Neural progenitor cell (in vitro differentiated cells): ENCODE data around the gene CATSPERZ. TPM values are rescaled to one million over a fixed set of nuclear protein-coding genes. Genes with fewer than 3 reads are reported as not detected.

Experiments used
- DNase-seq: peaks from one replicate; pipeline ENCODE4 v3.0.0-alpha.2; 2016; ENCODE audit warnings: low spot score
- H2AFZ ChIP-seq: fragments of 200-600 bp; sonication (generic); replicated peaks from 2 replicates; pipeline ENCODE4 v1.6.1; 2016; ENCODE audit warnings: antibody characterized with exemption
- H3F3A ChIP-seq: fragments of 200-600 bp; sonication (generic); 2 replicates; pipeline ENCODE4 v1.6.1; 2016; ENCODE audit warnings: antibody characterized with exemption, low read depth
- H3K27ac ChIP-seq: fragments of 200-600 bp; sonication (generic); 2 replicates; pipeline ENCODE4 v1.5.1; 2016; ENCODE audit warnings: mild to moderate bottlenecking
- H3K27me3 ChIP-seq: fragments of 200-600 bp; sonication (generic); 2 replicates; pipeline ENCODE4 v1.6.1; 2016; ENCODE audit warnings: mild to moderate bottlenecking, moderate library complexity
- H3K36me3 ChIP-seq: fragments of 200-600 bp; sonication (generic); 2 replicates; pipeline ENCODE4 v1.5.1; 2016
- H3K4me1 ChIP-seq: fragments of 200-600 bp; sonication (generic); 2 replicates; pipeline ENCODE4 v1.6.1; 2016; ENCODE audit warnings: mixed run types
- H3K4me2 ChIP-seq: fragments of 200-600 bp; sonication (generic); 2 replicates; pipeline ENCODE4 v1.6.1; 2016
- H3K4me3 ChIP-seq: fragments of 200-600 bp; sonication (generic); 2 replicates; pipeline ENCODE4 v1.5.1; 2016
- H3K79me2 ChIP-seq: fragments of 200-600 bp; sonication (generic); 2 replicates; pipeline ENCODE4 v1.6.1; 2016; ENCODE audit warnings: low read depth
- H3K9ac ChIP-seq: fragments of 200-600 bp; sonication (generic); 2 replicates; pipeline ENCODE4 v1.6.1; 2016
- H3K9me3 ChIP-seq: fragments of 200-600 bp; sonication (generic); 2 replicates; pipeline ENCODE4 v1.5.1; 2016; ENCODE audit warnings: low read depth
- H4K20me1 ChIP-seq: fragments of 200-600 bp; sonication (generic); 2 replicates; pipeline ENCODE4 v1.6.1; 2016; ENCODE audit warnings: low read depth
- H3K27ac Mint-ChIP-seq: 3 replicates; pipeline ENCODE4 v1.8.0; 2021; ENCODE audit warnings: mixed read lengths
- H3K27me3 Mint-ChIP-seq: 2 replicates; pipeline ENCODE4 v1.8.0; 2022; ENCODE audit warnings: low read depth, mild to moderate bottlenecking, inconsistent platforms, moderate library complexity, mixed read lengths; ENCODE audit not compliant: insufficient read depth
- H3K36me3 Mint-ChIP-seq: 3 replicates; pipeline ENCODE4 v1.8.0; 2021; ENCODE audit warnings: mixed read lengths
- H3K4me1 Mint-ChIP-seq: 3 replicates; pipeline ENCODE4 v1.8.0; 2021; ENCODE audit warnings: mixed read lengths
- H3K4me3 Mint-ChIP-seq: 3 replicates; pipeline ENCODE4 v1.8.0; 2021; ENCODE audit warnings: mild to moderate bottlenecking, moderate library complexity, mixed read lengths
- H3K9me3 Mint-ChIP-seq: 3 replicates; pipeline ENCODE4 v1.8.0; 2020; ENCODE audit warnings: mixed read lengths
- EZH2 ChIP-seq: fragments of 200-600 bp; sonication (generic); IDR thresholded peaks from 2 replicates; pipeline ENCODE4 v1.6.1; 2017; ENCODE audit warnings: antibody characterized with exemption, mild to moderate bottlenecking, moderate library complexity
- EZH2phosphoT487 ChIP-seq: fragments of 200-600 bp; sonication (generic); IDR thresholded peaks from 2 replicates; pipeline ENCODE4 v1.6.1; 2017; ENCODE audit warnings: antibody characterized with exemption
- total RNA-seq: library from RNA; depleted of rRNA; stranded (reverse); fragments of >200 nt; gene quantifications from 2 replicates; pipeline ENCODE4 v1.2.3, GENCODE V29; 2015; ENCODE audit warnings: low replicate concordance
- TF ChIP-seq, protein P1 (sequence below): fragments of 200-600 bp; sonication (generic); IDR thresholded peaks from 2 replicates; pipeline ENCODE4 v1.5.1; 2017; ENCODE audit warnings: antibody characterized with exemption, mild to moderate bottlenecking

CATSPERZ gene, protein sequence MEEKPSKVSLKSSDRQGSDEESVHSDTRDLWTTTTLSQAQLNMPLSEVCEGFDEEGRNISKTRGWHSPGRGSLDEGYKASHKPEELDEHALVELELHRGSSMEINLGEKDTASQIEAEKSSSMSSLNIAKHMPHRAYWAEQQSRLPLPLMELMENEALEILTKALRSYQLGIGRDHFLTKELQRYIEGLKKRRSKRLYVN
- 0.22 TPM in 1 of 2 replicates, not detected in the other for total RNA-seq

DNA sequence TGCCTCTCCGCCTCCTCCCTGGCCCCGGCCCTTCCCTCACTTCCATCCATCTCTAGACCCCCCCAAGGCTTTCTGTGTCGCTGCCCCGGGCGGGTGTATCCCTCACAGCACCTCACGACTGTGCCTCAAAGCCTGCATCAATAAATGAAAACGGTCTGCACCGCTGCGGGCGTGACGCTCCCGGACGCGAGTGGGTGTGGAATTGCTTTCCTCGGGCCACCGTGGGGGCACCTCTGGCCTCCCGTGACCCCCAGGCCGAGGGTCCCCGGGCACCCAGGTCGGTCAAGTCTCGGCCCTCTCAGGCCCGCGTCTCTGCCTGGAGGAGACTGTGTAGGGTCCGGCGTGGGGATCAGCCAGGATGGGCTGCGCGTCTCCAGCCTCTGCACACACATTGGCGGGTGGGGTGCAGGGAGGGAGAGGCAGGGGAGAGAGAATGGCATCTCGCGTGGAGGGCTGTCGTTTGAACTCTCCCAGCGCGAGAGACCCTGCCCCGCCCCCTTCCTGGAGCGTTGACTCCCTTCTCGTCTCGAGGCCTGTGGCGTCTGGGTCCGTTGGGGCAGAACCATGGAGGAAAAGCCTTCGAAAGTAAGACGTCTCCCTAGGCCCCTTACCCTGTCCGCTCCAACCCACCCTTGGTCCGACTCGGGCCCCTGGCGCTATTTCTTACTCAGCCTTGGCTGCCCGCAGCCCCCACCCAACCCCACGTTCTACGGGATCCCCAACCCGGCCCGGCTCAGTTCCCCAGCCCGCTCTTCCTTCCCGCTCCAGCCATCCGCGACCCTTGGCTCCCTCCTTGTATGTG, at the start of gene CATSPERZ:
TSS of gene CATSPERZ (plus strand) at position 512 of the 802 bp plus-strand sequence. CDS start at position 565, 53 bp downstream.
- H3K36me3 ChIP-seq: no peaks in the 10 kb centered on the region
- H3K9me3 Mint-ChIP-seq: no peaks in the 10 kb centered on the region
- peaks cover 73% of the 10 kb centered on the region for H3K27me3 Mint-ChIP-seq
- H3K9ac ChIP-seq: no peak within 1 kb of the TSS
- peak within 1 kb of the TSS; percentile 78 for H3K4me2 ChIP-seq
- peaks cover 36% of the 10 kb centered on the region for H3F3A ChIP-seq
- no peak within 1 kb of the TSS for H3K27ac ChIP-seq
- no peaks in the 10 kb centered on the region for H3K79me2 ChIP-seq
- H3K4me1 Mint-ChIP-seq: peaks cover 20% of the 10 kb centered on the region
- H3K27me3 ChIP-seq: peaks cover 92% of the 10 kb centered on the region
- TF ChIP-seq EZH2: peak; percentile 51
- TF ChIP-seq, protein P1, sequence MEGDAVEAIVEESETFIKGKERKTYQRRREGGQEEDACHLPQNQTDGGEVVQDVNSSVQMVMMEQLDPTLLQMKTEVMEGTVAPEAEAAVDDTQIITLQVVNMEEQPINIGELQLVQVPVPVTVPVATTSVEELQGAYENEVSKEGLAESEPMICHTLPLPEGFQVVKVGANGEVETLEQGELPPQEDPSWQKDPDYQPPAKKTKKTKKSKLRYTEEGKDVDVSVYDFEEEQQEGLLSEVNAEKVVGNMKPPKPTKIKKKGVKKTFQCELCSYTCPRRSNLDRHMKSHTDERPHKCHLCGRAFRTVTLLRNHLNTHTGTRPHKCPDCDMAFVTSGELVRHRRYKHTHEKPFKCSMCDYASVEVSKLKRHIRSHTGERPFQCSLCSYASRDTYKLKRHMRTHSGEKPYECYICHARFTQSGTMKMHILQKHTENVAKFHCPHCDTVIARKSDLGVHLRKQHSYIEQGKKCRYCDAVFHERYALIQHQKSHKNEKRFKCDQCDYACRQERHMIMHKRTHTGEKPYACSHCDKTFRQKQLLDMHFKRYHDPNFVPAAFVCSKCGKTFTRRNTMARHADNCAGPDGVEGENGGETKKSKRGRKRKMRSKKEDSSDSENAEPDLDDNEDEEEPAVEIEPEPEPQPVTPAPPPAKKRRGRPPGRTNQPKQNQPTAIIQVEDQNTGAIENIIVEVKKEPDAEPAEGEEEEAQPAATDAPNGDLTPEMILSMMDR: peak; percentile 26
- TF ChIP-seq EZH2phosphoT487: peak; percentile 81
- H3K4me1 ChIP-seq: peaks cover 13% of the 10 kb centered on the region
- no peak within 1 kb of the TSS for H3K27ac Mint-ChIP-seq
- no peak for DNase-seq
- H3K4me3 ChIP-seq: peak within 1 kb of the TSS; percentile 40
- H4K20me1 ChIP-seq: peaks cover 39% of the 10 kb centered on the region
- H2AFZ ChIP-seq: no peak within 1 kb of the TSS
- no peaks in the 10 kb centered on the region for H3K9me3 ChIP-seq
- no peaks in the 10 kb centered on the region for H3K36me3 Mint-ChIP-seq
- peak within 1 kb of the TSS; percentile 81 for H3K4me3 Mint-ChIP-seq

DNA sequence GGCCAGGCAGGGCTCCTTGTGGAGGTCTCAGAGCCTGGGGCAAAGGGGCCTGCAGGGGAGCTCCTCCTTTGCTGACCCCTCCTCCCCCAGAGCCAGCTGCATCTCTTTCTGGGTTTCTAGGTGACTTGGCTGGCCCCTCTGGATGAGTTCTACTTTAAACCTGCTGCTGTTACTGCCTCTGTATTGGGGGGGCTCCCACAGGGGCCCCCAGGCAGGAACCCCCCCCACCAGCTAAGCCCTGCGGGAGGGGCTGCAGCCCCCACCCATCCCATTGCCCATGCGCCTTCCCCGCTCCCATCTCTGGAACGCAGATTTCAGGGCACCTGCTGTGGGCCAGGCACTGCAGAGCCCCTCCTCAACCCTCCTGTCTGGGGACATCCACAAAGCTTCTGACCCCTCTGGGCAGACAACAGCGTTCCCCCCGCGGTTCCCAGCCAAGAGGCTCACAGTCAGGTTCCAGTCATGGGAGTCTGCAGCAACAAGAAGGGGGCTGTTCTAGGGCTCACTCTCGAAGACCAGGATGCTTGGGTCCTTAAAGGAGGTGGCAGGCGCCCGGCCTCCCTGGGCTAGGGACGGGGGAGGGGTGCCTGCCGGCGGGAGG, 49.6 kb upstream of the CATSPERZ start:
- Mint-ChIP-seq H3K4me3 (peak overlapping the region; percentile 89), H3K36me3 (peaks cover 4% of the 10 kb centered on the region), H3K4me1 (peaks cover 45% of the 10 kb centered on the region), H3K27ac (peak overlapping the region; percentile 76), H3K27me3 (peaks cover 15% of the 10 kb centered on the region), H3K9me3 (no peaks in the 10 kb centered on the region)
- peaks cover 49% of the 10 kb centered on the region for H3F3A ChIP-seq
- peaks cover 27% of the 10 kb centered on the region for H4K20me1 ChIP-seq
- H2AFZ ChIP-seq: peak overlapping the region; percentile 81
- peak overlapping the region; percentile 80 for H3K4me3 ChIP-seq
- H3K27ac ChIP-seq: no peak overlapping the region
- H3K79me2 ChIP-seq: peaks cover 20% of the 10 kb centered on the region
- peak overlapping the region; percentile 92 for H3K4me2 ChIP-seq
- peaks cover 6% of the 10 kb centered on the region for H3K27me3 ChIP-seq
- no peaks in the 10 kb centered on the region for H3K36me3 ChIP-seq
- H3K4me1 ChIP-seq: peaks cover 39% of the 10 kb centered on the region
- peak; percentile 64 for DNase-seq
- no peak overlapping the region for H3K9ac ChIP-seq
- no peaks in the 10 kb centered on the region for H3K9me3 ChIP-seq
- TF ChIP-seq EZH2 (no peak), EZH2phosphoT487 (no peak)
- TF ChIP-seq, protein P1: no peak

DNA sequence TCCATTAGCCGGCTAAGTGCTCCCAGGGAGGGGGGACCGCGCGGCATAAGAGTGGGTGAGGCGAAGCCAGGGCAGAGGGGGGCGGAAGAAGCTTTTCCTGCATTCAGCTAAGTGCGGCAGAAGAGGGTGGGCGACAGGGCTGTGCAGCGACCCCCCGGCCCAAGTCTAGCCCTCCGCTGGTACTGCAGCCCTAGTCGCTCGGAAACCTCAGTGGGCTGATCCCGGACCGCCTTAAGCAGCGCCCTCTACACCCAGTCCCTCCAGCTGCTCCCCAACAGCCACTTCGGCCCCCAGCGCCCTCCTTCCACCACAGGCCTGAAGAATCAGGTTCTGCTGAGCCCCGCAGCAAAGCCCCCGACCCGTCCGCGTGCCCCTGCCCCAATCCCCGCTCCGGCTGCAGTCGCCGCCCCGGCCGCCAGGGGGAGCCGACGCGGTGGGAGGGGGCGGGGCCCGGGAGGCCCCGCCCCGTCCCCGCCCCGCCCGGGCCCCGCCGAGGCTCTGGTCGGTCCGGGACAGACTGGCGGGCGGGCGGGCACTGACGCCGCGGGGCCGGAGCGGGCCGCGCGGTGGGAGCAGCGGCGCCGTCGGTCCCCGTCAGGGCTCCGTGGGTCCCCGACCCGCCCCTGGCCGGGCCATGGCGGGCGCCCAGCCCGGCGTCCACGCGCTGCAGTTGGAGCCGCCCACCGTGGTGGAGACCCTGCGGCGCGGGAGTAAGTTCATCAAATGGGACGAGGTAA, 49.0 kb upstream of the CATSPERZ start, which contains the start of gene PLCB3:
TSS of gene PLCB3 (plus strand) at position 515 of the 737 bp plus-strand sequence. CDS start at position 635, 120 bp downstream.
- DNase-seq: peak; percentile 83
- peak within 1 kb of the TSS; percentile 76 for H3K27ac Mint-ChIP-seq

More for the DNA sequence above, 49.0 kb upstream of the CATSPERZ start, which contains the start of gene PLCB3:
- peaks cover 49% of the 10 kb centered on the region for H3F3A ChIP-seq
- no peak for TF ChIP-seq EZH2phosphoT487
- TF ChIP-seq, protein P1: peak; percentile 67
- no peak for TF ChIP-seq EZH2
- Mint-ChIP-seq H3K27me3 (peaks cover 17% of the 10 kb centered on the region), H3K4me3 (peak within 1 kb of the TSS; percentile 95), H3K9me3 (no peaks in the 10 kb centered on the region), H3K36me3 (peaks cover 4% of the 10 kb centered on the region), H3K4me1 (peaks cover 45% of the 10 kb centered on the region)
- H3K9ac ChIP-seq: peak within 1 kb of the TSS; percentile 36
- H2AFZ ChIP-seq: peak within 1 kb of the TSS; percentile 87
- H3K27me3 ChIP-seq: peaks cover 6% of the 10 kb centered on the region
- no peak within 1 kb of the TSS for H3K27ac ChIP-seq
- H3K4me2 ChIP-seq: peak within 1 kb of the TSS; percentile 92
- H3K9me3 ChIP-seq: no peaks in the 10 kb centered on the region
- H3K4me3 ChIP-seq: peak within 1 kb of the TSS; percentile 80
- no peaks in the 10 kb centered on the region for H3K36me3 ChIP-seq
- H4K20me1 ChIP-seq: peaks cover 25% of the 10 kb centered on the region
- H3K79me2 ChIP-seq: peaks cover 14% of the 10 kb centered on the region
- H3K4me1 ChIP-seq: peaks cover 38% of the 10 kb centered on the region
